GM21737 (cell line): ENCODE data around the gene MCHR2.
A peak's percentile ranks its signal among the peaks of the same experiment; 100 is the strongest.
"Not testable (repeated sequence)": the region's sequence is repeated elsewhere in the genome, so short reads cannot be mapped to it uniquely, and the experiment has no call there.

Source experiments
- ATAC-seq: cut with Tn5 transposase; IDR thresholded peaks from one replicate; pipeline ENCODE4 v1.9.1; 2021; ENCODE audit warnings: mild to moderate bottlenecking, moderate library complexity; ENCODE audit not compliant: unreplicated experiment

Gene MCHR2, protein sequence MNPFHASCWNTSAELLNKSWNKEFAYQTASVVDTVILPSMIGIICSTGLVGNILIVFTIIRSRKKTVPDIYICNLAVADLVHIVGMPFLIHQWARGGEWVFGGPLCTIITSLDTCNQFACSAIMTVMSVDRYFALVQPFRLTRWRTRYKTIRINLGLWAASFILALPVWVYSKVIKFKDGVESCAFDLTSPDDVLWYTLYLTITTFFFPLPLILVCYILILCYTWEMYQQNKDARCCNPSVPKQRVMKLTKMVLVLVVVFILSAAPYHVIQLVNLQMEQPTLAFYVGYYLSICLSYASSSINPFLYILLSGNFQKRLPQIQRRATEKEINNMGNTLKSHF

DNA sequence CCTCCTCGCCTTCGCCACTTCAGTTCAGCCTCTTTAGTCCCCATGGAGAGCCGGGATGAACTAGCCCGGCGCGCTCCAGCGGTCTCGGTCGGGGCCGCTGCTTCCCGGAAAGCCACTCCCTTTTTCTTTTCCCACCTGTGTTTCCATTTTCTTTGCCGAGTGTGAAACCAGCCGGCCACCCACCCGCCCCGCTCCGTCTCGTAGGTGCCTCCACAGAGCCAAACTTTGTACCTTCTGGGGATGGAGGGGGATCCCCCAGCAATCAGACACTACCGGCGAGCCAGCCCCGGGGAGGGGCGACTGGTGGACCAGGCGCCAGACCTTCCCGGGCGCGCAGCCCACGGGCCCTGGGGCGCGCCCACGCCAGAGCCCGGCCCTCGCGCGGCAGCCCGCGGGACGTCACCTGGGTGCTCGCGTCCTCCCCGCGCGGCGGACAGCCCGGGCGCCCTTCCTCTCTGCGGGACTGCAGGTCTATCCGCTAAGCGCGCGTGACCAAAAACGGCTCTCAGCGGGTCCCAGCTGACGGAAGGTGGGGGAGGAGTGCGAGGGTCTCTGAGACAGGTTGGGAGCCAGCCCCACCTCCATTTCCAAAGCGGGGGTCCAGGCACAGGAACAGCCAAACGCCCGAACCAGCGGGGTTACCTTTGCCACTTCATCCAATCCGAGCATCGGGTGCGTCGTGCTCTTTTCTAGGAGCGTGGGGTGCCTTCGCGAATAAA, at the start of gene MCHR2:
Gene MCHR2, minus strand, starts transcription at position 691 of the 719 bp plus-strand sequence. CDS start 38,076 bp downstream, outside the sequence.
- ATAC-seq = no peak

DNA sequence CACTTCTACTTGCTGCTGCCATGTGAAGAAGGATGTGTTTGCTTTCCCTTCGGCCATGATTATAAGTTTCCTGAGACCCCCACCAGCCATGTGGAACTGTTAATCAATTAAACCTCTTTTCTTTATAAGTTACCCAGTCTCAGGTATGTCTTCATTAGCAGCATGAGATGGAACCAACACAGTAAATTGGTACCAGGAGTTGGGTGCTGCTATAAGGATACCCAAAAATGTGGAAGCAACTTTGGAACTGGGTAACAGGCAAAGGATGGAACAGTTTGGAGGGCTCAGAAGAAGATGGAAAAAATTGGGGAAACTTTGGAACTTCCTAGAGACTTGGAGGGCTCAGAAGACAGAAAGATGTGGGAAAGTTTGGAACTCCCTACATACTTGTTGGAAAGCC, 44.5 kb upstream of the MCHR2 start:
- ATAC-seq = not testable (repeated sequence)

DNA sequence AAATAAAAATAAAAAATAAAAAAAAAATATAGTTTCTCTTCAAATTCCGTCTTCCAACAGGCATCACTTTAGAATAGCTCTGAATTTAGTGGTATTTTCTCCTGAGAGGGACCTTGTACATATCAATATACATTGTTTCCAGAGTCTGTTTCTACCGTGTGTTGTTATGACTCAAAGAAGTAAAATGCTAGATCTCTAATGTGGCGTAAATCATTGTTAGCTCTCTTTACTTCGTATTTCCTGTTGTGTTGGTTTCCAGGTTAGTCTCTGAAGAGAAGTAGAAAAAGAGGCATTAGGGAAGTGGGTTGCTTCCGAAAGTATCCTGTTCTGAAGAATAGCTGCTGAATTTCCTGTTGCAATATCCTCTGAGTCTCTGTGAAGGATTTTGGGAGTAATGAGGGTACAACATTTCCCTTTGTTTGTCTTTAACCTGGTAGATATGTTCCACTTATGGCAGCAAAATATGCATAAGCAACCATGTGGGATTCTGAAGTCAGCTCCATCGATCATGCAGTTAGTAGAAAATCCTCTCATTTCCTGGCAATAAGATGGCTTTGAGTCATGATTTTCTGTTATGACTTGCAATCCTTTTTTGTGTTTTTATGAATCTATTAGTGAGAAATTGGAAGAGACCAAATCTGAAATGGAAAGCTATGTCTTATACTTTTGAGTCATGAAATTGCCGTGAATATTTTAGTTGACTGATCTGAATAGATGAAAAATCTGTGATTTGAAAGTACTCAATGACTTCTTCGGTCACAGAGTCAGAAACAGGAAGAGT, 42.0 kb upstream of the MCHR2 start:
- ATAC-seq = peak; percentile 92

DNA sequence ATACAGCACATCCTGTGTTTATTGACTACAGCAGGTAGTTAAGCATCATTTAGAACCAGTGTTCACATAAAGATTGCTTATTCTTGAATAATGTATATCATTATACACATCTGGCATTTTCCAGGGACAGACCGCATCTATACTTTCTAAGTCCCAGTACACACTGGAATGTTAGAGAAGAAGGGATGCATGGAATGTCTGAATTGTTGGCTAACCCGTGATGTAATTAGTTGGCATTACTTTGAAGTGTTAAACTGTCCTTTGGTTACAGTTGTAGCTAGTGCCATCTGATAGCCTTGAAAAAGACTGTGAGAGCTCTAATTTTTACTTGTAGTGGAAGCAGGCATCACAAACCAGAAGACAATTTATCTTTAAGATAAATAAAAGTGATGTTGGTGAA, 29.8 kb upstream of the MCHR2 start:
- no peak for ATAC-seq

DNA sequence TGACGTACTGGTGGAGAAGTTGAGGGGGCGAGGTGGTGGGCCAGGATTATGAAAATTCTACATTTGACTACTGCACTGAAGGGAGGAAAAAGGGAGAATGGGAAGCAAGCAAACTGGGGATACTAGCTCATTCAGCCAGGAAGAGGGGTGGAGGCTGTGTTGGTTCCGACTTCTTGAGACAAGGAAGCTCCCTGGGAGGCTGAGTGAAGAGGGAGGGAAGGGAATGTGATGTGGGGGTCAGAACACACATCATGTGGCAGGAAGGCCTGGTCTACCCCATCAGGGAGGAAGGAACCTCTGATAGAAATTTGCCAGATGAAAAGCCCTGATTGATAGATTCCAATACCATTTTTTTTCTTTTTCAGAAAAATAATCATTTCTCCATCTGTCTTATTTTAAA, 28.8 kb upstream of the MCHR2 start:
- ATAC-seq = no peak

DNA sequence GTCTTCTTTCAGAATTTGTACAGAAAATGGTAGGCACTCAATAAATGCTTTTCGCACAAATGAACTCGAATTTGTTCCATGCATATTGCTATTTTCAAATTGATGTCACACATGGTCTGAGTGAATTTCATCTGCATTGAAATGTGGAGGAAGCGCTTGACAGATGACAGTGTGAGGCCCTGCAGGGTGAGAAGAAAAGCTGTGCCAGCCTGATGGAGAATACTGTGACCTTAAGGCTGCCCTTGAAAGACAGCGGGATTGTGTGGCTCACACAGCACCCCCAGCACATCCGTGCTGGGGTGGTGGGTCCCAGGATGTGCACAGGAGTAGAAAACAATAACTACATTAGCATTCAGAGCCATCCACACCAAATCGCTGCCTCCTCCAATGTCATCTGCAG, 14.8 kb upstream of the MCHR2 start:
- ATAC-seq = no peak

DNA sequence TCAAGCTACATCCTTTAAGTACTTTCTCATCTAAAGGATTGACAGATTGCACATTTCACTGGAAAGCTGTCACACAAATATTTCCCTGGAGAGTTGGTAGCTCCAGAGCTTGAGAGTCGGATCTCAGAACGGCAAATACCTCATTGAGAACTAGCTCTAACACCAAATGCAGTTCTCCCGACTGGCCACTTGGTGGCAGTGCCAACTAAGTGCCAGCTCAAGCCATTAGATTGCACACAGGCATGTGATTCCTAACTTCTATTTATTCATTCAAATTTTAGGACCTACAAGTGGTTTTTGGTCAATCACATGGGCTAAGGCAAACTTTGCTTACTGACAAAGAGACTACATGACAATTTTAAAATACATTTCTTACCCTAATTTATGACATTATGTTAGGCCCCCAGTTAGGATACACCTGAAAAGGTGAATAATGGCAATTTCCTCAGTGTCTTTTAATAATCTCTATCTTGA, 7.9 kb upstream of the MCHR2 start:
- peak; percentile 88 for ATAC-seq

DNA sequence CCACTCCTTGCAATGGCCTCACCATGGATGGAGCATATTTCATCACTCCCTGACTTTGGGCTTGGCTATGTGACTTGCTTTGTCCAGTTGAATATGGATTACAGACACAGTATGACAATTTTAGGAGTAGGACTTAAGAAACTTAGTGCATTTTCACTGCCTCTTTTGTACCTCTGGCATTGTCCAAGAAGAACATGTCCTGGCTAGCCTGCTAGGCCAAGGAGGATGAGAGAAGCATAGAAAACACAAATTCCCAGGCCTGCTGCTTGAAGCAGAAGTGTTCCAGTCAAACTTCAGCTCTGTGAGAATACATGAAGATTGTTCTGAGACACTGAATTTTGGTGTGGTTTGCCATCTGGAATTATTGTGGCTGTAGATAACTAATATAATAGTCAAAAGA, 3.1 kb upstream of the MCHR2 start:
- ATAC-seq = no peak

DNA sequence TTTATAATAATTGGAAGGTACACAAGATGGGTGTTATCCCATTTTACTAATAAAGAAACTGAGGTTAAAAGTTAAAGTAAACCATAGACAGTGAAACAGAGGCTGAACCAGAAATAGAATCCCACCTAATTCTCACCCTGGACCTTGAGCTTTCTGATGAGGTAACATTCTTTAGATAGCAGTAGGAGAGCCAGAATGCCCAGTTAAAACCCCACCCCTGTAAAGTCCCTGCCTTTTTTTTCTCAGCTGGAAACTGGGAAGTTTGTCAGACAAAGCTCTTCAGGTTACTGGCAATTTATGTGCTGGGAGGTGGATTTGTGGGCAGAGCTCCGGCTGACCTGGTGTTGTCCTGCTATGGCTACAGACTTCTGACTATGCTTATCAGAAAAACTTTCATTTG, 1.9 kb upstream of the MCHR2 start:
- no peak for ATAC-seq

DNA sequence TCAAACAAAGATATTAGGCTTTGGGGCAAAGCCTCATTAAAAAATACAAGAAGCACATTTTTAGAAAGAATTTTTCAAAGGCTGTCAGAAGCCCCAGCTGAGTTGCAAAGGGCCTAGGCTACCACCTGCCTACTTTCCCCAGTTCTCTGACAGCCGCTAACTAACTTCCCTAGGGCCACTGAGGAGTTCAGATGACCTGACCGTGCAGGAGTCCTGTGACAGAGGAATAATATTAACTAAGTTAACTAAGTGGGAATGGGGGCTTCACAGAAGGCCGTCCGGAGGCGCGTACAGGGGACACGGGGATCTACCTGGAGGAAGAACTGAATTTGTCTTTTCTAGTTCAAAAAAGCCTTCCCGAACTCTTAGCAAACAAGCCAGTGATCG, 884 bp downstream of the MCHR2 start:
- no peak for ATAC-seq

DNA sequence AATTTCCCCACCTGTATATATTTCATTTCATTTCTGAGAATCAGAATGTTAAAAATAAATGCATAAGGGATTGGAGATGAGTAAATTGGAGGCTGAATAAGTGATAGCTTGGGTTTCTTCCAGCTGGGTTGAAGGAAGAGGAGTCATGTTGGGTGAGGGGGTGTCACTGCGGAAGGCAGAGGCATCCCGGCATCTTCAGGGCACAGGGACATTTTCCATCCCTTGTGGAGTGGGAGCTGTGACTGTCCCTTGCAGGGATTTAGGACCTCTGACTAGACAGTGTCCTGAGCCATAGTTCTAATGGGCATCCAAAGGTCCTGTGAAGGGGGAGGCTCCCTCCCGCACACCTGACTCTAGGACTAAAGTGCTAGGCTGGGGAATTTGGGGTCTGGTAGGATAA, 2.1 kb downstream of the MCHR2 start:
- ATAC-seq = no peak

DNA sequence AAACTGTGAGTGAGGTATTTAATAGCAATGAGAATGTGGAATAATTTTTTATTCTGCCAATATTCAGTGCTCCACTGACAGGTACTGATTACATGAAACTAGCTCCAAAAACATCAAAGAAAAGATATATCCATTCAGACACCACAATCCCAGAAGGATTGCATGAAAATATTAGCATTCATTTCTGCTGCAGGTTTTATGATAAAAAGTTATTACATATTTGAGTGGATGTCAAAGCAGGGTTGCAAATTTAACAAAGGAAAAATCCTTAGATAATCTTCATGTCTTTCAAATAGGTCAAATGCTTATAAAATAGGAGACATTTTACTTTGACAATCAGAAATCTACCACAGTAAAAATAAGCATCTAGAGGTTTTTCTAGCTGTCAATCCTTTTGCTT, 13.3 kb downstream of the MCHR2 start:
- ATAC-seq = no peak

DNA sequence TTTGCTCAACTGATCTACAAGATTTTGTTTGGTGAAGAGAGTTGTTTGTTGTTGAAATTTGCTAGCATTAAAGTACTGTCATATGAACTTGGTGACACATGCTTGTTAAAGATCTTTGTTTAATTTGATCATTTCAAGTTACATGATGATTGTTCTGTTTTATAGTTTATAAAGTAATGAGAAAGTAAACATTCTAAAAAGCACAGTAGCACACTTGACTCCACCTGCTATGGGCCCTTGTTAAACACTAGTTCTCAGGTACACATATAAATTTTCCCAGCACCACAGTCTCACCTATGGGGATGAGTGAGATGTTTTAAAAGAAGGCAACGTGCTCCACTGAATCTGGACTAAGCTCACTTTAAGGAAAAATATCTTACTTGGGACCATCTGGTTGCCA, 14.1 kb downstream of the MCHR2 start:
- ATAC-seq = no peak

DNA sequence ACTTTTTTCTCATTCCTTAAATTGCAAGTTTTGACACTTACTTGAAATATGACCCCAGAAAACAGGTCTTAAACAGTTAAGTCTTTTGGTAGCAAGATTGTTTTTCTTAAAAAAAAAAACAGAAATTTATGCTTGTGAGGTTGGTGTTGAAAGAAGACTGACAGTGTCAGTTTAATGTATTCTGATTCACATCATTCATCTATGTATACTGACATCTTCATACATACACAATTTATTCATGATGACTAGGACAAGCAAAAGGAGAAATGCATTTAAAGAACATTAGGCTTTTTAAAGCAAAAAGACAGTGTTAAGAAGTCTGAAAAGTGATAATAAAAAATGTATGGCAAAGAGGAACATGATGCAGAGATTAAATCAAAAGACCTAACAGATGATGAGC, 27.0 kb downstream of the MCHR2 start:
- no peak for ATAC-seq

DNA sequence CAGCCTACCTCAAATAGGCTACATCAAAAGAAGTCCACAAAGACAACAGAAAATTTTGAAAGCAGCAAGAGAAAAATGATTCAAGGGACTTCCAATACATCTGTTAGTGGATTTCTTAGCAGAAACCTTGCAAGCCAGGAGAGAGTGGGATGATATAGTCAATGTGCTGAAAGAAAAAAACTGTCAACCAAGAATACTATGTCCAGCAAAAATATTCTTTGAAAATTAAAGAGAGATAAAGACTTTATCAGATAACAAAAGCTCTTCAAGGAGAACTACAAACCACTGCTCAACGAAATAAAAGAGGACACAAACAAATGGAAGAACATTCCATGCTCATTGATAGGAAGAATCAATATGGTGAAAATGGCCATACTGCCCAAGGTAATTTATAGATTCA, 34.0 kb downstream of the MCHR2 start:
- no peak for ATAC-seq

DNA sequence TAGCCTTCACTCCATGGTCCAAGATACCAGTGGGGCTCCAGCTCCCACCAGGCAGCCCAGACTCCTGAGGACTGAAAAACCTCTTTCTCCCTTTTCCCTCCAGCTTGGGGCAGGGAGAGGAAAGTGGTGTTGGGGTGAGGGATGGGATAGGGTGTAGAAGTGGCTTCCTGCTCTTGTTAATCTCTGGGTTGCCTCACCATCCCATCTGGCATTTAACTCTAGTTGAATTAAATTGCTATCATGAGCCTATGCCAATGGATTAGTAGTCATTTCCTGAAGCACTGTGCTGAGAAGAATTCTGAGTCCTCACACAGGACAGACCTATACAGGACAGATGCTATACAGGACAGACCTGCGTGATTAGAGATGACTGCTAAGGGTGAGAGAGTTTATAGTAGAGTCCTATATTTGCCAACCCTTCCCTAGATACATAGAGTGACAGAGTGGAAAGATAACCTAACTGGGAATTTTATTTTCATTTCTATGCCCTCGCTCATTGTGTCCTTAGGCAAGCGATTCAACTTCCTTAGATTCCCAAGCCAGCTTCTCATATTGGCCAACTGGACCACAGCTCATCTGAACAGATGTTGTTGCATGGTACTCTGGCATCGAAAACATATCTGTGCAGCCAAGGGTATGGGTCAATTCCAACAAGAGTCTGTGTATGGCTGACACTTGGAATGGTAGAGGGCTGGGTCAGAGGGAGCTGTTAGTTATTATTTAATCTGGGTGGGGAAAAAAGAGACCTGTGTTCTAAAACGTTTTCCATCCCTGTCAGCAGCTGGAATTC, 42.8 kb downstream of the MCHR2 start:
- no peak for ATAC-seq

DNA sequence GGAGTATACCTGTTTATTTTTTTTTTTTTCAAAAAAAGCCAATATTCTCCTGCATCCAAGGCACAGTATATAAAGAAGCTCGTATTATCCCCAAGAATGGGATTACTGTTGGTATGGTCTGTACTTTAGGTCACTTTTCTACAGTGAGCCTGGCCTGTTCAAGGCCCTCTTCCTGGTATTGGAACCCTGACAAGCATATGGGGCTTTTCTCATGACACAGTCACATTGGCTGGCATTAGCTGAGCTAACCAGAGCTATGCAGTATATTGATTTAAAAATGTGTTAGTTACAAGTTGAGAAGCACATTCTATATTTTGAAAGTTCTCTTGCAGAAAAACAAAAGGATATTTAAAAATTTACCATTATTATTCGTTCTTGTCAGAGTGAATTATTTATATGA, 48.0 kb downstream of the MCHR2 start:
- ATAC-seq = no peak

DNA sequence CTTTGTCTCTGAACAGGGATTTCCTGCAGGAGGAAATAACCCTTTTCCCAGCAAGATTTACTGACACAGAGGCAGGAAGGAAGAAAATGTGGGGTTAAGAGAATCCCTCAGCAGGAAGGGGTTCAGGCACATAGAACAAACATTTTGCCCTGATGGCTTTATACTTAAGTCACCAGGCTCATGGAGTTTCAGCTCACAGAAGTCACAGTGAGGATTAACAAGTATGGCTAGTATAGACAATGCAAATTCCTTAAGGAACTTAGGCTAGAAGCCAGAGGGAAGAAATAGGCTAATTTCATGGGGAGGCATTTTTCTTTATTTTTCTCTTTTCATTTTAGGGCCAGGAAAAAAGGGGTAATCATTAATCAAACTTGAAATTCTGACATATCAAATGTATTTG, 50.2 kb downstream of the MCHR2 start:
- no peak for ATAC-seq

DNA sequence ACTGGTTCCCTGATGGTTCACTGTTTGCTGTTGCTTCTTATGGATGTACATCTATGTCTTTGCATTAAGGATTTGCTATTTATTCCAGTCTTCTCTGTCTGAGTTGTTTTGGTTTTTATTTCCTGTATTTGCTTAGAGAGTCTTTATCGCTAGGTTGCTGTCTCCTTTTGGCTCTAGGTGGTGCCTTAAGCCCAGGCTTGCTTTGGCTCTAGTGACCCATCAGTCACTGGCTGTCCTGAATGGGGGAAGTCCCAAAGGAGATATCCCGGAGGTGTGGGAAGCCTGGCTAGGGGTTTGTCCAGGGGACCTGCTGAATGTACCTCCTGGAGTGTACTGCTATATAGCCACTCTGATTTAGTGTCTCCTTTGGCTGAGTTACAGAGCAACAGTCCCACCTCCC, 53.4 kb downstream of the MCHR2 start:
- no peak for ATAC-seq

DNA sequence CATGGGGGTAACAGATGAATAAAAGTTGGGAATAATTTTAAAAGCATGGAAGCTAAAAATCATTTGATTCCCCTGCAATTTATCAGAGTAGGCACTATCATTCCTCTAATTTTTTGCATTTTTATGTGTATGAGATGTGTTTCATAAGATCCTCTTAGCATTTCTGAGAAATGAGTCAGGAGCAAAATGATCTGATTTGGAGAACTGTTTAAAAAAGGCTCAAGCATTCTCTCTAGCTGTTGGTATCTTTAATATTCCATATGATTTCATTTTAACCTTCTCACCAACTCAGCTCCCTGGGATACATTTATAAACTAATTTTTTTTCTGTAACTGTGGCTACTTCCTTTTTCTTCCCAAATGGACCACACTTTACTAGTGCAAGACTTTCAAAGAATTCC, 60.9 kb downstream of the MCHR2 start:
- no peak for ATAC-seq

DNA sequence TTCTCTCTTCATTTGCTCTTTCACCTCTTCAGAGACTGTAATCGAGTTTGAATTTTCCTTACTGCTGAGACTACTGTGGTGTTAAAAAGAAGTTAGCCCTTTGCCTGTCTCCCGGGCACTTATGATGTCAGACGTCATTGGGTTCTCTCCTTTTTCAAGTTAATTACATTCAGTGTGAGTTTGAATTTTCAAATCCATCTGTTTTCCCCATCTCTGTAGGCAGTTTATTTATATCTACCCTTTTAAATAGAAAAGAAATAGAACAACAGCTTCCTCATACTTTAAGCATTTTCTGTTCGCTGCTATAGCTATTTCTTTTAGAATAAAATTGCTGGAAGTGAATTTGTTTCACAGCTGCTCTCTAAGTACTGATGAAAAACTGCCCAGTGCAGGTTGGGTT, 81.4 kb downstream of the MCHR2 start:
- ATAC-seq = no peak
